Embryonic facial prominence (tissue), 1 donor: ENCODE data around the gene DAAM2.

ENCODE experiments used
- DNase-seq: peaks from one replicate; pipeline ENCODE4 v3.0.0-alpha.2; 2016; ENCODE audit errors: extremely low spot score

DAAM2 gene

GRCh38 chr6:39787322-39787721 is 4.9 kb upstream of the DAAM2 start:
- no peak for DNase-seq

GRCh38 chr6:39790772-39791171 is 1.4 kb upstream of the DAAM2 start:
- no peak for DNase-seq

DNA sequence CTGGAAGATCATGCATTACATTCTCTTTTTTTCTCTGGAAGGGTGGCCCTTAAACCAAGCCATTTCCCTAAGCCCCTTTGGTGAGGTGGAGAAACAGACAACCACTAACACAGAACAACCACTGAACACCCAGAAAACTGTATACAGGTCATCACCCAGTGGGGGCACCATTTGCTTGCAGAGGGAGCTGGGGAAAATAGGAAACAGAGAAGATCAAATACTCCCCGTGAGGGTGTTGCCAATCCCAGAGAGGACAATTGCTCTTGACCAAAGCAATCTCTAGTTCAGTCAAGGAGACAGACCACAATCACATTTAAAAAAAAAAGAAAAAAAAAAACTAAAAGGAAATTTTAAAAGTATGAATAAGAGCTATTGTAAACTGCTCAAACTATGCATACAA is 865 bp upstream of the DAAM2 start:
- no peak for DNase-seq

DNA sequence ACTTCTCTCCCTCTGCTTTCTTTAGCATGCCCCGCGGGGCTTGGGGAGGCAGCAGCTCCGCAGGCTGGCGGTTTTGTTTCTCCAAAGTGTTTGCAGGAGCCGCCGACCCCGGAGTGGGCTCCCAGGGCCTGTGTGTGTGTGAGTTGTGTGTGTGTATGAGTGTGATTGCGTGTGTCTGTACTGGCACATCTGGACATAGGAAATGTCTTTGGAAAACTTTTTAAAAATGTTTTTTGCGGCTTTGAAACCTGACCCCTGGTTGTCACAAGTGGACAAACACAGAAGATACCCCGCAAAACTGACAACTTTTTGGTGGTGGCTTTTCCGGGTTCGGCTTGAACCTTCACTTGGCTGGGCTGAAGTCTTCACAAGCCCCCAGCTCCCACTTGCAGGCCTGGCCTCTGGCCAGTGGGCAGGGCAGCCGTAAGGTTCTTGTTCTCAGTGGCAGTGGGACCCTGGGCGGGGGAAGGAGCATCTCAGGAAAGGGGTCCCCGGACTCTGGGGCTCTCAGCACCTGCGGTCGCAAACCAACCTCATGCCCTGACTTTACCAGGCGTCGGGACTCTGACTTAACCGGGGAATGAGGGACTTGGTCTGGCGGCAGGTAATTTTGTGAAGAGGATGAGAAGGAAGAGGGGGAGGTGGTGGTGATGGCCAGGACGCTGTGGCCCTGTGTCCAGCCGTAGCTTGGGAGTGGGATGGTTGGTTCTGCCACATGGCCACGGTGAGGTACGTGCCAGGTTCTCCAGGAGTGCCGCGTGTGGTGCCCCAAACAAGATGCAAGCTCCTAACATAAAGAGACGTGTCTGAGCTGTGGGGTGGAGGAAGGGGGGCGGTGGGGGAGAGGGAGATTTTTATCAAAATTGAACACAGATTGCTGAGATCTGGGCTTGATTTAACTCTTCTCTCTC is 619 bp downstream of the DAAM2 start:
- no peak for DNase-seq

- DNase-seq, result no peak
These were observed 1.3 kb downstream of the DAAM2 start for GRCh38 chr6:39793516-39793915.

DNA sequence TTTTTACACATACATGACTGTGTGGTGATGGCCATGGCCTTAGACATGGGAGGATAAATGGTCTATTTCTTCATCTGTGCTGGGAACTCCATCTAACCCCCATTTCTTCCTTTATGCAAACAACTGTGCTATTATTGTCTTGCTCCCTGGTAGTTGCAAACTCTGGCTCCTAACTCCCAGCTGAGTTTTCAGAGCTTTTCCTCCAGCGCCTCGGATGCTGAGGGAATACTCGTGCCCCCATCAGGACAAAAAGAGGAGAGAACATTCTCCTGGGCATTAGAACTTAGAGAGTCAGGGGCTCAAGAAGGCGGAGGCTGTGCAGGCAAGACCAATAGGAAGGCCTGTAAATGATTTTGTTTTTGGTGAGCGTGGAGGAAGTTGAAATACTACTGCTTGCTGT is 2.1 kb downstream of the DAAM2 start:
- DNase-seq, result no peak

GRCh38 chr6:39797751-39798150 is 5.6 kb downstream of the DAAM2 start:
- DNase-seq, result no peak

DNA sequence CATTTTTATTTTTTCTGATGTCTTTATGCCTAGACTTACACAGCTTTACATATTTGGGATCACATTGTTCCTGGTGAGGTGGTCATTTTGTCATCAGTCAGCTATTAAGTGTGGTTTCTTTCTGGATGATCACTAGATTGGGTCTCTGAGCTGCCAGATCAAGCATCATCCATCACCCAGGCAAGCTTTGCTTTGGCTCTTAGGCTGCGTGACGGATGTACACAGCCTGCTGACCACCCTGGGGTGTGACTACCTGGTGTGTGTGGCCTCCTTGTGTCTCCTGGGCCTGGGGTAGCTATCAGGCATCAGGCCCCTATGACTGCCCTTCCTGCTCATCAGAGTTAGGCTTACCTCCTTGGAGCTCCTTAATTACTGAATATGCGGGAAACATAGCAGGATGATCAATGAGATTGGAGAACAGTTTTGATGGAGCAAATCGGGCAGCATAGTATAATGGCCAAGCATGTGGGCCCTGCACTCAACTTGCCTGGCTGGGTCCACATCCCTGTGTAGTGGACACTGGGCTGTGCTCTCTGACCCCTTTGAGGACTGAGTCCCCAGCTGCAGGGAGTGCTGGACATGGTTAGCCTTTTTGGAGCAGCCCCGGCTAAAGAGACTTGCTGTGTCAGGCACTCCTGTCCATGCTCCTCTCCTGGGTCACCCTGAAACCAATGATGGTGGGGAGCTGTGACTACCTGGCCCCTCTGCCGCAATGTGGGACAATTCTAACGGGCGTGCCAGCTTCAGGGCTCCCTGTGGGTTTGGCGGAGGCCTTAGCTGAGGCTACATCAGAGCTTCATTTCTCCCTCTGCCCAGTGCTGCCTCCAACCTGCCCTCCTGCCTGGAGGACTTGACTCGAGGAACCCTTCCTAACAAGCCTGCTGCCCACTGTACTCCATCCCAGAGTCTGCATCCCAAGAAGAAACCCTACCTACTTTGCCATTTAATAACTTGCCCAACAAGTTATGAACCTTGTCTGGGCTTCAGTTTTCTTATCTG is 8.2 kb downstream of the DAAM2 start:
- no peak for DNase-seq

GRCh38 chr6:39801456-39802251 is 9.5 kb downstream of the DAAM2 start:
- no peak for DNase-seq

DNA sequence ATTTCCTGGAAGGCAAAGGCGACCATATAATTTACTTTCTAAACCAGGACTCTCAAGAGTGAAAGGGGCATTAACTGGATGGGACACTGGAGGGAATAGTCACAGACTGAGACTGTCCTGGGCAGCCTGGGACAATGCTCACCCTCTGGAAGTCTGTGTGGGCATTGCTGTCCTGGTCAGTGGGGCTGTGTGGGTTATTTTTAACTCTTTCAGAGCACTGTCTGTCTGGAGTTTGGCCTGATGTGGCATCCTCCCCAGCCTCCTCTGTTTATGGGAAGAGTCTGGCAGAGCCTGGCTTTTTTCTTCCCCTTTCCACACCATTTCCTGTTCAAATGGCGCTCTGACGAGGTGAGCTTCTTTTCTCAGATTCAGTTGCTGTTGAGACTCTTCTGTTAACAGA is 11.7 kb downstream of the DAAM2 start:
- no peak for DNase-seq

GRCh38 chr6:39804466-39805065 is 12.4 kb downstream of the DAAM2 start:
- DNase-seq, result no peak

DNA sequence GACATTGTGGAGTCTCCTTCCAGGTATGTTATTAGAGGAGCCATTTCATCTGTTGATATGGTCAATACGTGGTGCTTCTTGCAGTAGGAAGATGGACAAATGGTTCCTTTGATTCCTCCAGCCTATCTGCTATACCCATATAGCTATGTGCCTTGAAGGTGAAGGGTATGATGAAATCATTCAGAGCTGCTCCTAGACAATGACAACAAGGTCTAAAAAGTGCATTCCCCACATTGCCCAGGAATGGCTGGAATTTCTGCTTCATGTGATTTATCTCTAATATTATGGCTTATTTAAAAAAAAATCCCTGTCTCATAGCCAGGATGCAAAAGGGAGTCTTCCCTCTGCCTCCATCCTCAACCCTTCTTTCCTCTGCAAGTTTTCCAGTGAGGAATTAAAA is 14.1 kb downstream of the DAAM2 start:
- no peak for DNase-seq

DNA sequence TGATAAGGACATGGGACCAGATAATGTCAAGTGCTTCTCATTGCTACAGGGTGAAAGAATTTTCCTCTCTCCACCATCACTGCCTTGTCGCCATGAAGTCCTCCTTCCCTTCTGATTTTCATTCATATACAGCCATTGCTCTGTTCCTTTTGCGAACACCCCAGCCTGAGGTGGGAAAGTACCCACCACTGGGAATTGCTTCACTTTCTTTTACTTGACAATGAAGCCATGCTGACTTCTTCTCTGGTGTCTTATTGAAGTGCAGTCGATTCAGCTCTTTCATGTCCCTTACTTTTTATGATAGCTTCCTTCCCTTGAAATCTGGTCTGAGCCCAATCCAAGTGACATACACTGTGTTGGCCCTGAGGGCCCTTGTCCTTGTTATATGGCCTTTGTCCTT is 16.2 kb downstream of the DAAM2 start:
- DNase-seq, result no peak

DNA sequence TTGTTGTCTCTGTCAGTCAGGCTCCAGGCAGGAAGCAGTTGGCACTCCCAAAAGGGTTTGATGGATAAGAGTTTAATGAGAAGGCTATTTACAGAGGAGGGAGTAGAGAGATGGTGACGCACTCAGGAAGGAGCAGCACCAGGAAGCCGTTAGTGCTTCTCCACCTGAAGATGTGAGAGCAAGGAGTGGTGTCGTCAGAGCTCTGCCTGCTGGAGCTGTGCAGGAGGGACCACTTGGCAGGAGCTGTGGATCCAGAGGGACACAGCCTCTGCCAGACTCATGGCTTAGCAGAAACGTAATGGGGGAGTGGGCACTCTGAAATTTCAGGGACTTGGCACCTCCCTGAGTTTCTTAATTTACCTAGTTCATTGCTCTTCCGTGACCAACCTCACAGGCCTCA is 16.8 kb downstream of the DAAM2 start:
- no peak for DNase-seq

- DNase-seq, result no peak
These were observed 19.7 kb downstream of the DAAM2 start for GRCh38 chr6:39811835-39812345.

GRCh38 chr6:39812496-39812852 is 20.3 kb downstream of the DAAM2 start:
- DNase-seq, result no peak

DNA sequence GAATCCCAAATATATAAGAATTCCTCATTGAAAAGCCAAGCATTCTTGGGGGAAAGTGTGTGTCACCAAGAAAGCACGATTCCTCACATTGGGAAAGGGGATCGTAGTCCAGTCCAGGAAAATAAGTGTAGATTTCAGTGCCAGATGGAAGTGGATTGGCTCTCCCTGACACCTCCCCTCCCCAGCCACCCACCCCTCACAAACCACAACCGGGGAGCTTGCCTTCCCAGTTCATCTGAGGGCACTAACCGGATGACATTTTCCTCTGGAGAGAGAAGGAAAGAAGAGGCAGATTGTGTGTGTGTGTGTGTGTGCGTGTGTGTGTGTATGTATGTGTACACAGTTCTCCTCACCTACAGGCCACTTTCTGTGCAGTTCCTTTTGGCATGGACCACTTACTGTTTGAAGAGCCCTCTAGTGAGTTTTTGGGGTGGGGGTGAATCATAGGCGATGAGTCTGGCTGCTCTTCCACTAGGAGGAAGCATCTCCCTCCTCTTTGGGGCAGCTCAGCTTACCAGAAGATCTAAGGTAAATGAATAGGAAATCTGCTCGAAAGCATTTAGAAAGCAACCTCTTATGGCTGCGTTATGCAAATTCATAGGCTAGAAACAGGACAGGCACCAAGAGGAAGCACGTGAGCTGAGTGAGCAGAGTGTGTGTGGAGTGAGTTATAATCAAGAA is 20.8 kb downstream of the DAAM2 start:
- peak; percentile 54 for DNase-seq

GRCh38 chr6:39814236-39814635 is 22.1 kb downstream of the DAAM2 start:
- no peak for DNase-seq

DNA sequence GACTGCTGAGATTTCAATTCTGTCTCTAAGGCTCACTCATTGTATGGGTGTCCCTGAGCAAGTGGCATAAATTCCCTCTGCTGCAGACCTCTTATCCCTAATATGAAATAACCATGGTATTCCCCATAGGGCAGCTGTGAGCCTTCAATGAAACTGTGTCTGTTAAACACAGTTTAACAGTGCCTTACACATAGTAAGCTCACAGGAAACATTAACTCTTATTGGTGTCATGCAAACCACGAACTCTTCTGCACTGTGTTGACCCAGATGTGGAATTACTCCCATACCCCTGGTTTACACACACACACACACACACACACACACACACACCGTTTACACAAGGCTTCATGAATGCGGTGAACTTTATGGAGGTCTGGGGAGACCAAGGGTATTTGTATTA is 23.2 kb downstream of the DAAM2 start:
- DNase-seq, result no peak

DNA sequence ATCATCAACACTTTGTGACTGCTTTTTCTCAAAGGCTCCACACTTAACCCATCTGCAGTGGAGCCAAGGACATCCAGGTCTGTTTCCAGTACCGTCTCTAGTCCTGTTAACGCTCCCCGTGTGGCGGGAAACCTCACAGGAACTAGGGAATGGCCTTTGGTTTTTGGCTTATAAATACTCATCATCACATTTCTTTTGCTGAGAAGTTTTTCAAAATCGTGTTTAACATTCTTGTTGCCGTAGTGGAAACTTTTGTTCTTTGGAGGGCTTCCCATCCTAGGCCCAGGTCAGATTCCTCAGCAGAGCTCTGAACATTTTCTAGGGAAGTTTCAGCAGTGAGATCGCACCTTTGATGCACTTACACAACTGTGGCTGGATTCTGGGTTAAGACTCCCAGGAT is 24.6 kb downstream of the DAAM2 start:
- DNase-seq, result no peak

DNA sequence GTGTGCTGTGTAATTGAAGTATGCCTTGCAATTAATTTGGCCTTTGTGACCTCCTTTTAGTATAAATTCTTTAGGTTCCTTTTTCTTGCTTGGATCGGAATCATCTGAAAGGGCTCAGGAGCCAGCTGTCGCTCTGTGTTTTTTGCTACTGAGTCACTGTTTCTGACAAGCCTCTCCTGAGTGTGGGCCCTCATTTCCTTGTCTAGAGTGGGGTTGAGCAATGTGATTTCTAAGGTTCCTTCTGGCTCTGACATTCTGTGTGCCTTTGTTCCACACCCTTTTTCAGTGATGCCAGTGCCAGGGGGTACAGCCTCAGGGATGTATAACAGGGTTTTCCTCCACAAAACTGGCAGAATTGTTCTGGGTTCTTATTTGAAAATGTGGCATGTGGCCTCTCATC is 26.5 kb downstream of the DAAM2 start:
- DNase-seq, result no peak
